ENCODE data around the gene PIGL.
"Not testable (repeated sequence)": the region's sequence is repeated elsewhere in the genome, so short reads cannot be mapped to it uniquely, and the experiment has no call there.

DNA sequence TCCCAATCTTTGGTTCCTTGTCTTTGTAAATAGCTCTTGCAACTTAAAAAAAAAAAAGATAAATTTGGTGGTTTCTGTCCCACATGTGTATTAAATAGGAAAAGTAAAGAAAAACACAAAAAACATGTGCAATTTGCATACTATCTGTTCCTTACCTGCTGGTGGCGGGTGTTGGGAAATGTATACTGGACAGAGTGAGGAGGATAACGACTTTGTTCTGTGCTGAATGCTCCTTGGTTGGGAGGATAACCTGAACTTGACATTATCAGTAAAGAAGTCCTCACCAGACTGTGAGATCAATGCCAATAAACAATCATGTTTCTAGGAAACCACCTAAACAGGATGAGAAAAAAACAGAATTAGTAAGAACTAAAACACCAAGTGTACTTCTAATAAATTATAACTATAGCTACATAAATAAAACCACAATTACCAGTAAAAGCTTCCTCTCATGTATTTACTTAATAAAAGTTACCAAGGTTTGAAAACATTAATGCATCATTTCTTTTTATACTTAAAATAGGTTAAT is 22.6 kb upstream of the PIGL start:
- not testable (repeated sequence) for TF ChIP-seq CTCF (IDR thresholded peaks at IDR 0.05 in 8 of 11, conservative IDR thresholded peaks at IDR 0.05 in 3 of 11); POLR2A (IDR thresholded peaks at IDR 0.05)

Data from spleen (tissue), 7 donors.